Measurements from ENCODE around the gene TRIO.

The TRIO gene

DNA sequence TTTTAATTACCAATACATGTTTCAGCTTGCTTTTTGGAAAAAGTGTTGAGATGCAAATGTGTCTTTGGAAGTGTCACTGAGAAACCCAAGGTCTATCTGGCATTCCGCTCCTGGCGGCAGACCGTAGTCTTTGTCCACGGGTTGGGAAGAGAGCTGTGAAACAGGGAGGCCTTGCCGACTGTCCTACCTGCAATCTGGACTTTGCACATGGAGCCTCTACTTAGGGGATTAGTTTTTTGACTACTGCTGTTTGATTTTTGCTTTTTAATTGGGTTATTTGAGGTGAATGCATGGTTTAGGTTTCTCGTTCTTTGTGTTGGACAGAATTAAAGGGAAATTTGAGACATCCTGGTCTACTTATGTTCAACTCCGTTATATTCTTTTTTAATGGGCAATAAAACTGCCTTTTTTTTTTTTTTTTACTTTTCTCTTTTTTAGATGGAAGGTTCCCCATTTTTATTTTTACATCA is 25.7 kb downstream of the TRIO start:
- no peak for DNase-seq

GRCh38 chr5:14171046-14171445 is 27.9 kb downstream of the TRIO start:
- no peak for DNase-seq

DNA sequence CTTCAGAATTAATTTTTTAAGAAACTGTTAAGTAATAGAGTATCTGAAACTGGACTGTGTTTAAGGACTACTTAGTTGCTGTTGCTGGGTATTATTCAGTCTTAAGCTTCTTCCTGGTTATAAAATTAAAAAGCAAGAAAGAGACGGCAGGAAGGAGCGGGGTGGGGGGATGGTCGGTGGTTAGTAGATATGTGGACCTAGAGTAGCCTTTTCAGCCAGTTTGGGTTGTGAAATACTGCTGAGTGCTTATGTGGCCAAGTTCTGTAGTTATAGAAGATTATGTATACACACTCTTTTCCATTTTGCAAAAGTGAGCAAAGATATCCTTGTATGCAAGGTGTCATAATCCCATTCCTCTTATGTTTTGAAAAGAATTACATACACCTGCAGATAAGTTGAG is 28.5 kb downstream of the TRIO start:
- no peak for DNase-seq

DNA sequence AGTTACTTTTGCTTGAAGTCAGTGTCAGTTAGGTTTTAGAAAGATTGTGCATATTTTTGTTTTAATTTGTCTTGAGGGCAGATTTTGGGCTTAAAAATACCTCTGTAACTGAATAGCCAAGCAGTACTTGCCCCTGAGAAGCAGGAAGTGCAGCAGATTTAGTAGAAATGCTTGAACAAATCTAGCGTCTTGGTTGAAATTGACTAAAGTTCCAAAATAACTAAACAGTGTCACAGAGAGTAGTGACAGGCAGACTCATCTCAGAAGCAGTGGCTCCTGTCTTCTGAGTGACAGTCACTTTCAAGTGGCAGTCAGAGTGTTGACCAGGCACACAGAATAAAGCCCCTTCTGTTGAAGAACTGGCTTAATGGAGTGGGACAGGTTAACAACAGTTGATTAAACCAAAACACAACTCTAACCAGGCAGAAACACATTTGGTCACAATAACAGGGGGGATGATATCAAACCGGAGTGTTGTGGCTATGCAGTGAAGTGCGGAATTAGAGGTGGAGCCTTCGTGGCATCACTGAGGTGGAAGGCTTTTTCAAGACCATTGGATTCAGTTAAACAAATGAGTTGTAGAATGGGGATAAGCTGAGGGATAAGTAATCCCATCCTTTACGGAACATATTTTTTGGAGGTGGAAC is 29.1 kb downstream of the TRIO start:
- no peak for DNase-seq

DNA sequence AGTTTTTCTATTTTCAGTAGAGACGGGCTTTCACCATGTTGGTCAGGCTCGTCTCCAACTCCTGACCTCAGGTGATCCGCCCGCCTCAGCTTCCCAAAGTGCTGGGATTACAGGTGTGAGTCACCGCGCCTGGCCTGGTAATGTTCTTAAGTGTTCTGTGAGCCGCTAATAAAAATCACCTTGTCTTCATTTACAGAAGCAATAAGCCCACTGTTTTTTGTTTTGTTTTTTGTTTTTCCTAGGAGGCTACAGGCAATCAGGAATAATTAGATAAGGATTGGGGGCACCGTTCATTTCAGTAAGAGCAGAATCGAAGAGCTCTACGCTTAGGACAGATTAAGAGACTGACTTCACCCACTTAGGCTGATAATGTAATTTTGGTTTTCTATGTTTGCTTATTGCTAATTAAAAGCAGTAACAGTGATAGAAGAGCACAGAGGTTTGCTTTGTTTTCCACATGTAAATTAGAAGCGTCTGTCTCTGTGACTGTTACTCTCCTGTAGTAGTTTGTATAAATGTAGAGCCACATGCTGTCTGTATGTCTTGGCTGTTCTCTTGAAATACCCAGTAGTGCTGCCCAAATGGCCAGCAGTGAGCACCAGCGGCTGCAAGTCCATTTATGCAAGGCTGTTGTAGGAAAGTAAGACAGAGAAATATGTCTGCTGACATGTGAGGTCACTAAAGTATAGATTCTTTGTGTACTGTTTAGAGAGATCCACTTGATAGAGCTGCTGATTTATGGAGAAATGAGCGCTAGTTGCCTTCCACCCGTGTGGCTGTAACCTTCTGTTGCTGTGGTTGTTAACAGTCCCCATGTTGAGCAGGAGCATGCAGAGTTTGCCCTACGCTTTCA is 30.5 kb downstream of the TRIO start:
- no peak for DNase-seq

DNA sequence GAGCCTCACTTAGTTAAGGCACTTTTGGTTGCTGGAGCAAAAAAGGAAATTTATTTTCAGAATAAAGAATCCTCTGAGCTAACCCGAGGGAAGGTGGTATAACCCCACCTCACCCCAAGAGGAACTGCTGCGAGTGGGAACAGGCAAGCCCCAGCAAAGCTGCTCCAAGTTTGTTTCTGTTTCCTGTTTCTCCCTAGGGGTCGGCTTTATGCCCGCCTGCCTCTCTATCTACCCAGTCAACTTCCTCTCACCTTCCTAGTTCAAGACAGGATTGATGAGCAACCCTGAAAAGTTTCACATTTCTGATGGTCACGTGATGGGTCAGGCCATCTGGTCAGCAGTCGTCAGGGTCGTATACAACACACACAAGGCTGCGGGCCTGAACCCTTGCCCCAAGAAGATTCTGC is 31.1 kb downstream of the TRIO start:
- DNase-seq: no peak

DNA sequence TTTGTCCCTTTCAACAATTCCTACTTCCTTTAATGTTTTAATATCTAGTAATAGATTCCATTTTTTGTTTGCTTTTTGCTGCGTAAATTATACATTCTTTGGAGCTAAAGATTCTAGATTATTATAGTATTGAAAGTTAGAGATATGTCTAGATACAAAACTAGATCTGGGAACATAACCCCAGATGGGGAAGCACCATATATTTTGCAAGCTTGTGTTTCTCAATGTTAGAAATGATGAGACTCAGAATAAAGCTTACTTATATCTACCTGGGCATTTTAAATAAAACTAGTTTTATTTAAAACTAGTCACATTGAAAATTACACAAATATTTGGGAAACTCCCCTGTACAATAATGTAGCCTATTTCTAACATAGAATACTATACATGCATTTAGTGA is 32.2 kb downstream of the TRIO start:
- no peak for DNase-seq

- no peak for DNase-seq
Observed at GRCh38 chr5:14176888-14177287, 33.7 kb downstream of the TRIO start.

GRCh38 chr5:14177634-14178033 is 34.5 kb downstream of the TRIO start:
- no peak for DNase-seq

- no peak for DNase-seq
Observed at GRCh38 chr5:14178091-14178490, 34.9 kb downstream of the TRIO start.

DNA sequence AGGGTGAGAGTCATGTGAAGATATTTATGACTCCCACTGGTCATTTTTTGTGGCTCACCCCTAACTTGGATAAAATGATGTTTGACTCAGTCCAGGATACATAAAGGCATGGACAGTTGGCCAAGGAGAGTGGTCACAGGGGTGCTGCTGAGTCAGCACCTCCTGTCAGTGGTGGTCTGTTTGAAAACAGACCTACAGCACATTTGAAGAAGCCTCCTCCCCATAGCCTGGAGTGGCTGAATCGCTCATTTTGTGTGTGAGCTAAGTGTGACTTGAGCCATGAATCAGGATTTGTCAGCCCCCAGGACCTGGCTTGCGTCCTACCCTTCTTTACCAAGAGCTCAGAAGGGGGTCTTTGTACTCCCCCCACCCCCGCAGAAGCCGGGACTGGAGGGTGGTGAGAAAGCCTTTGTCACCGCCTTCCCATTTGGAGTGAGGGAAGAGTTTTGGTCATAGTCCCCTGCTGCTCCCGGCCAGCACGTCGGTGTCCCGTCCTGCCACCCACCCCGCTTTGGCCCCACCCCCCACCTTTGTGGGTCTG is 35.6 kb downstream of the TRIO start:
- DNase-seq: no peak

DNA sequence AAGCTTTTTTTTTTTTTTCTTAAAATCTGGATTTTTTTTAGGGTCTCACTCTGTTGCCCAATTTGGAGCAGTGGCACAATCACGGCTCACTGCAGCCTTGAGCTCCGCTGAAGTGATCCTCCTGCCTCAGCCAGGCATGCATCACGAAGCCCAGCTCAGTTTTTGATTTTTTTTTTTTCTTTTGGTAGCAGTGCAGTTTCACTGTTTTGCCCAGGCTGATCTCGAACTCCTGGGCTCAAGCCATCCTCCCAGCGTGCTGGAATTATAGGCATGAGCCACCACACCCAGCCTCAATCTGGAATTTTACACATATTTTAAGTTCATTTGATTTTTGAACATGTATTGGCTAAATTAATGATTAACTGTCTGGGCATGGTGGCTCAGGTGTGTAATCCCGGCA is 36.3 kb downstream of the TRIO start:
- no peak for DNase-seq

GRCh38 chr5:14180437-14180836 is 37.3 kb downstream of the TRIO start:
- DNase-seq: no peak

DNA sequence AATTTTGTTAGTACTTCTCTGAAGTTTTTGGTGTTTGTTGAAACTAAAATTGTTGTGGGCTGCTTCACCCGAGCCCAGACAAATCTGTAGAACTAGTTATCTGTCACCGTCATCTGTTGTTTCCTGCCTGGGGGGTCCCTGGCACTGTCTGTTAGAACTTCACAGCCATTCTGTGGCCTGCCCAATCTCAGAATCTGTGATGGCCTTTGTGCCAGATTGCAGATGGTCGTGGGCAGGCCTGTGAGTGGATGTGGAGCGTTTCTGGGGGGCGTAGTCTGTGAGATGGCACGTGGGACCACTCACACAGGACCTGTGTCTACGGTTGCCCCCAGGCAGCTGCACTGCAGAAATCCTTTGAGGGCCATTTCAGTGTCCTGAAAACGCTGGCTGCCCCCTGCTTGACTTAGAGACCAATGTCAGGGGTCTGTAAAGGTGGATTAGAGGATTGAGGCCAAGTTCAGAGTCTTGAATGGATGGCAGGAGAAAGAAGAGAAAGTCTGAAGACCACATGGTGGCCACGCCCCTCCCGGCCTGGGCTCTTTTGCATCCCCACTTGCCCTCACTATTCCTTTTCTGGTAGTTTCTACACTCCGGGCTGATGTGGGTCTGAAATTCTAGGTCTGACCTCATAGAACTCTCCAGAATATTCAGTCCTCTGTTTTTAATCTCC is 38.3 kb downstream of the TRIO start:
- no peak for DNase-seq

DNA sequence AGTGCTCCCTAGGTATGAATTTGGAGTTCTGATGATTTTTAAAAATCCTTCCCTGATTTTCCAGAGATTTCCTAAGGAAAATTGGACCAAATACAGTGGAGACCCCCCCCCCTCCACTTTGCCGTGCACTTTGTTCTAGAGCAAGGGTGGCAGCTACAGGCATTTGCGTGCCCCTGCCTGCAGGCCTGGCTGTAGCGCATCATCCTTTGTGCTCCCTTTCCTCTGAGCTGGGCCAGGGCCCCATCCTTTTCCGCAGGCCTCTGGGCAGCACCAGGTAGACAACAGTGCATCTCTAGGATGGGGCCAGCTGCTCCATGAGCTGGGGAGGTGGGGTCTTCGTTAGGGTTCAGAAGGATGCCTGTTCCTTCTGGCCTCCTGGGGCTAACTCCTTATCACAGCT is 39.6 kb downstream of the TRIO start:
- no peak for DNase-seq

- no peak for DNase-seq
Observed at GRCh38 chr5:14183187-14183939, 40.2 kb downstream of the TRIO start.

- DNase-seq: no peak
Observed at GRCh38 chr5:14184082-14184481, 40.9 kb downstream of the TRIO start.

DNA sequence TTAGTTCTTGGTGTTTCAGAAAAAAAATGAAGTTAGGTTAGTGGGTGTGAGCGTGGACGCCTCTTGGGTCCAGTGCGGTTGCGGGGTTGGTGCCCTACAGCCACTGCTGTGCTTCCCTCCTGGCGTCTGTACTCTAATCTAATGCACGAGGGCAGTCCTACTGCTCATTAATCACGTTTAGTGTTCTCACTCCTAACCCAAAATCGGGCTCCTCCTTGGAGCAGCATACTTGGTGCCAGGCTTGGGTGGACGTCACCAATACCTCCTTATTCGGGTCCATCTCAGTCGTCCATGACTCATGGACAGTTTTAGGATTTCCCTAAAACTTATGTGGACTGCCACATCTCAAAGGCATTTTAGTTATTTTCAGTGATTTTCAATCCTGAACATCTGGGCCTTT is 41.6 kb downstream of the TRIO start:
- no peak for DNase-seq

GRCh38 chr5:14185326-14186058 is 42.4 kb downstream of the TRIO start:
- no peak for DNase-seq

DNA sequence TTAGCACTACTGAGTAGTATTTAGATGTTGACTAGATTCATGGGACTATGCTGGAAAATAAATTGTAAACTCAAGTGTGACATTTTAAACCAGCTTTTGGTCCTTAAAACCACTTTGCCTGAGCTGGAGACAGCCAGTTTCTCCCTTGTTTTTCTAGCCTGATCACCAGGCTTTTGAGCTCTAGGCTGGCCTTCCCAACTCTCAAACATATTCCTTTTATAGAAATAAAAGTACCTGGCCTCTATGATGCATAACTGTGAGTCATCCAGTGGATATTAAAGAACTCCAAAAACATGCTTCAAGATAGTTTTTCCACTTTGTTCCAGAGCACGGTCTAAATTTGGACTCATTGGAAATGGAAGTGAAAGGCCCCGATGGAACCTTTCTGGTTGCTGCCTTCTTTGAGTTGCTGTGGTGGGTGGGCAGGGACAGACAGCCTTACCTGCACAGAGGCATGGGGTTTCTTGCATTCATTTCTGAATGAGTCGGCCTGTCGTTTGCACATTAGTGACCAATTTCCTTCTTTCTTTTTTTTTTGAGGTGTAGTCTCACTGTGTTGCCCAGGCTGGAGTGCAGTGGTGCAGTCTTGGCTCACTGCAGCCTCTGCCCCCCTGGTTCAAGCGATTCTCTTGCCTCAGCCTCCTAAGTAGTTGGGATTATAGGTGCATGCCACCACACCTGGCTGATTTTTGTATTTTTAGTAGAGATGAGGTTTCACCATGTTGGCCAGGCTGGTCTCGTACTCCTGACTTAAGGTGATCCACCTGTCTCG is 43.1 kb downstream of the TRIO start:
- no peak for DNase-seq

DNA sequence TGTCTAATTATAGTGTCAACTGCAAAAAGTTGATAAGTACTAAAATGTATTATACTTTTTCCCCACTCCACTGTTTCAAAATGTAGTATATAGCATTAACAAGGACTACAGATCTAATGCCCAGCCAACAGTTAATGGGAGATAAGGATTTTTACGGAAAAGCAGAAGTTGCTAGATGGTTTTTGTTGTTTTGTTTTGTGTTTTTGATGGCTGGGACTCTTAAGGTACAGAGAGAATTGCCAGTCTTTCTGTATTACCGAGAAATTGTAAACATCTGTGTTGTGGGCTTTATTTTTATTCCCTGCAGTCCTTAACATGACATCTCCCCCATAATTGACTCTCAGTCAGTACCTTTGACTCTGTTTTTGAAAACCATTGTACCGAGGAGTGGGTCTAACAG is 44.0 kb downstream of the TRIO start:
- DNase-seq: no peak

All from T-helper 1 cell (primary cell).